Measurements from ENCODE around the gene MYLK.
"Not testable (repeated sequence)": the region's sequence is repeated elsewhere in the genome, so short reads cannot be mapped to it uniquely, and the experiment has no call there.

Gene MYLK

GRCh38 chr3:123613543-123613942 lies 270.6 kb downstream of the MYLK start:
- H3K4me1 ChIP-seq (ENCODE audit: low read depth, poor library complexity, severe bottlenecking): peaks cover 14% of the 10 kb centered on the region
- H3K4me3 ChIP-seq (IDR thresholded peaks at IDR 0.05; ENCODE audit: insufficient read depth, low read depth, low read length): no peak overlapping the region
- H3K9ac ChIP-seq: no peak overlapping the region
- no peaks in the 10 kb centered on the region for H3K27me3 ChIP-seq (ENCODE audit: insufficient read depth, low read depth)
- TF ChIP-seq CTCF (conservative IDR thresholded peaks at IDR 0.05; ENCODE audit: low read depth, low read length): no peak
- H4K20me1 ChIP-seq (ENCODE audit: insufficient read depth): no peaks in the 10 kb centered on the region
- no peaks in the 10 kb centered on the region for H3K79me2 ChIP-seq (ENCODE audit: insufficient read depth, low read depth)
- H3K36me3 ChIP-seq (ENCODE audit: insufficient read depth): no peaks in the 10 kb centered on the region
- H3K4me2 ChIP-seq: no peak overlapping the region
- no peak overlapping the region for H3K27ac ChIP-seq
- H2AFZ ChIP-seq (ENCODE audit: low read depth): no peak overlapping the region

- H3K36me3 ChIP-seq (ENCODE audit: insufficient read depth); H4K20me1 ChIP-seq (ENCODE audit: insufficient read depth); H2AFZ ChIP-seq (ENCODE audit: low read depth); H3K4me1 ChIP-seq (ENCODE audit: low read depth, poor library complexity, severe bottlenecking); H3K79me2 ChIP-seq (ENCODE audit: insufficient read depth, low read depth); H3K4me2 ChIP-seq; H3K4me3 ChIP-seq (IDR thresholded peaks at IDR 0.05; ENCODE audit: insufficient read depth, low read depth, low read length); H3K27ac ChIP-seq; H3K9ac ChIP-seq; H3K27me3 ChIP-seq (ENCODE audit: insufficient read depth, low read depth): not testable (repeated sequence)
Observed at GRCh38 chr3:123611674-123612073, 272.5 kb downstream of the MYLK start.

- H3K27me3 ChIP-seq (ENCODE audit: insufficient read depth, low read depth): no peaks in the 10 kb centered on the region
- TF ChIP-seq CTCF (conservative IDR thresholded peaks at IDR 0.05; ENCODE audit: low read depth, low read length): no peak
- no peaks in the 10 kb centered on the region for H3K36me3 ChIP-seq (ENCODE audit: insufficient read depth)
- no peaks in the 10 kb centered on the region for H3K79me2 ChIP-seq (ENCODE audit: insufficient read depth, low read depth)
- peaks cover under 1% of the 10 kb centered on the region for H3K4me1 ChIP-seq (ENCODE audit: low read depth, poor library complexity, severe bottlenecking)
- no peak overlapping the region for H3K4me2 ChIP-seq
- no peak overlapping the region for H2AFZ ChIP-seq (ENCODE audit: low read depth)
- H3K27ac ChIP-seq: no peak overlapping the region
- H3K9ac ChIP-seq: no peak overlapping the region
- no peak overlapping the region for H3K4me3 ChIP-seq (IDR thresholded peaks at IDR 0.05; ENCODE audit: insufficient read depth, low read depth, low read length)
- H4K20me1 ChIP-seq (ENCODE audit: insufficient read depth): no peaks in the 10 kb centered on the region
Observed at GRCh38 chr3:123611082-123611481, 273.1 kb downstream of the MYLK start.

GRCh38 chr3:123610331-123610730 lies 273.8 kb downstream of the MYLK start:
- Histone ChIP-seq H3K4me2 (no peak overlapping the region), H2AFZ (ENCODE audit: low read depth) (no peak overlapping the region)
- TF ChIP-seq CTCF (conservative IDR thresholded peaks at IDR 0.05; ENCODE audit: low read depth, low read length): no peak

GRCh38 chr3:123609063-123609462 lies 275.1 kb downstream of the MYLK start:
- H3K4me3 ChIP-seq (IDR thresholded peaks at IDR 0.05; ENCODE audit: insufficient read depth, low read depth, low read length): no peak overlapping the region
- no peaks in the 10 kb centered on the region for H3K36me3 ChIP-seq (ENCODE audit: insufficient read depth)
- no peak overlapping the region for H3K27ac ChIP-seq
- H3K9ac ChIP-seq: no peak overlapping the region
- no peaks in the 10 kb centered on the region for H3K79me2 ChIP-seq (ENCODE audit: insufficient read depth, low read depth)
- H2AFZ ChIP-seq (ENCODE audit: low read depth): no peak overlapping the region
- H3K27me3 ChIP-seq (ENCODE audit: insufficient read depth, low read depth): no peaks in the 10 kb centered on the region
- TF ChIP-seq CTCF (conservative IDR thresholded peaks at IDR 0.05; ENCODE audit: low read depth, low read length): no peak
- H4K20me1 ChIP-seq (ENCODE audit: insufficient read depth): no peaks in the 10 kb centered on the region
- peaks cover 3% of the 10 kb centered on the region for H3K4me1 ChIP-seq (ENCODE audit: low read depth, poor library complexity, severe bottlenecking)
- no peak overlapping the region for H3K4me2 ChIP-seq

More at GRCh38 chr3:123610331-123610730, 273.8 kb downstream of the MYLK start:
- H3K27me3 ChIP-seq (ENCODE audit: insufficient read depth, low read depth): no peaks in the 10 kb centered on the region
- no peaks in the 10 kb centered on the region for H3K36me3 ChIP-seq (ENCODE audit: insufficient read depth)
- no peak overlapping the region for H3K4me3 ChIP-seq (IDR thresholded peaks at IDR 0.05; ENCODE audit: insufficient read depth, low read depth, low read length)
- no peaks in the 10 kb centered on the region for H3K79me2 ChIP-seq (ENCODE audit: insufficient read depth, low read depth)
- H3K9ac ChIP-seq: no peak overlapping the region
- peaks cover 3% of the 10 kb centered on the region for H3K4me1 ChIP-seq (ENCODE audit: low read depth, poor library complexity, severe bottlenecking)
- no peaks in the 10 kb centered on the region for H4K20me1 ChIP-seq (ENCODE audit: insufficient read depth)
- no peak overlapping the region for H3K27ac ChIP-seq
